ENCODE data around the gene PHACTR1.
"Not testable (repeated sequence)": the region's sequence is repeated elsewhere in the genome, so short reads cannot be mapped to it uniquely, and the experiment has no call there.

PHACTR1 gene

GRCh38 chr6:13216236-13217014, 499.9 kb downstream of the PHACTR1 start:
- no peak for DNase-seq

GRCh38 chr6:13217206-13217905, 500.8 kb downstream of the PHACTR1 start:
- no peak for DNase-seq

- DNase-seq, result no peak
Observed at GRCh38 chr6:13220266-13220665, 503.7 kb downstream of the PHACTR1 start.

- DNase-seq, result no peak
Observed at GRCh38 chr6:13222048-13222447, 505.5 kb downstream of the PHACTR1 start.

- no peak for DNase-seq
Observed at GRCh38 chr6:13226071-13226470, 509.5 kb downstream of the PHACTR1 start.

- DNase-seq, result no peak
Observed at GRCh38 chr6:13228264-13229204, 512.0 kb downstream of the PHACTR1 start.

DNA sequence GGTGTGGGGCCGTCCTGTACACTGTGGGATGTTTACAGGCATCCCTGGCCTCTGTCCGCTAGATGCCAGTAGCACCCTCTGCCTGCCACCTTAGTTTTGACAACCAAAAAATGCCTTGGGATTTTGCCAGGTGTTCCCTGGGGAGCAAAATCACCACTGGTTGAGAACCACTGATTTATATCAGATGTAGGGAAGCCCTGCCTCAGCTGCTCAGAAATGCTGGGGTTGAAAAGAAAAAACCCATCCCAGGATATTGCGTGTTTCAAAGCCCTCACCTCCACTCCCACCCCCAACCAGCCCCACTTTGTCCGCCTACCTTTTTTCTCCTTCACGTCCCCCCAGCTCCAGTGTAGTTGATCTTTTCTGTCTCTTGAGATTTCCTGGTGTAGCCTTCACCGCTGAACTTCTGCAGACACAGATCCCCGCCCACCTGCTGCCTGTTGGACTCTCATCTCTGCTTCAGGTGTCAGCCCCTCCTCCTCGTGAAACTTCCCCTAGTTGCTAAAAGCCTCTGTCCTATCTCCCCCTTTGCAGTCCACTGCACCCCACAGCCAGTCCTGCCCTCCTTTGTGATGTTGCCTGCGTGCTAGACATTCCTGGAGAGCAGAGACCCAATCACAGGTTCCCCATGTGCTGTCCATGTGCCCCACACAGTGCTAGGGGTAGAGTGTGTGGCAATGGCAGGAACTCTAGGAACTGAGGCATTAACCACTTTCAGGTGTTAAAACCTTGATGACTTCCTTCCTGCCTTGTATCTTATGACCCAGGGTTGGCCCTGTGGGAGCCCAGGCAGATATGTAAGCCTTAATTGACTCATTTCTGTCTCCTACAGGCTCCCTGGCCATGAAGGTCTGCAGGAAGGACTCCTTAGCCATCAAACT, 512.9 kb downstream of the PHACTR1 start:
- DNase-seq, result no peak

DNA sequence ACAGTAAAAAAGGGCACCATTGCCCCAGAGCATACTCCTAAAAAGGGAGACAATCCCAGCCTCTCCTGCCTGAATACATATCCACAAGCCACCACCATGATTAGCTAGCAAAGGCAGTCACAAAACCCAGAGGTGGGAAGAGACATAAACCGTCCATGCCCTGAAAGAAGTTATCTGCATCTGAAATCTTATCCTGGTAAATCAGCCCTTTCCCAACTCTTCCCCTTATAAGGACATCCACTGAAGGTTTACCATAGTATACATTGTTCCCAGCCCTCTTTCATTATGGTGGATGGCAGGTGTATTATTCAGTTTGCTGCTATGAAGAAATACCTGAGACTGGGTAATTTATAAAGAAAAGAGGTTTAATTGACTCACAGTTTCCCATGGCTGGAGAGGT, 516.5 kb downstream of the PHACTR1 start:
- DNase-seq, result no peak

DNA sequence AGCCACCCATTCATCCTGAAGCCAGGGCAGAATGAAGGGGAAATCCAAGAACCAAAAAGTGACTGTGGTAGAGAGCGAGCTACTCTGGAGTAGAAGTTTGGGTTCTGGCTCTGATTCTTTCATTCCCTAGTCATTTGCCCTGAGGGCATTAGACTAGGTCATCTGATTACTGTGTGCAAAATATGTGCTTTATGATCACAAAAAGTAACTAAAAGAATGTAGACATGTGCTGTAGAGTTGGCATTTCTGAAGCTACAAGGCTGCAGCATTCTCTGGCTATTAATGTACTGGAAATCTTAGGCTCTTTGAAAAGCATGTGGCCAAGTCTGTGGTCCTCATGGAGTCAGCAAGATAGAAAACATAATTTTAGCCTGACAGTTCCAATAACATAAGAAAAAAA, 517.6 kb downstream of the PHACTR1 start:
- no peak for DNase-seq

DNA sequence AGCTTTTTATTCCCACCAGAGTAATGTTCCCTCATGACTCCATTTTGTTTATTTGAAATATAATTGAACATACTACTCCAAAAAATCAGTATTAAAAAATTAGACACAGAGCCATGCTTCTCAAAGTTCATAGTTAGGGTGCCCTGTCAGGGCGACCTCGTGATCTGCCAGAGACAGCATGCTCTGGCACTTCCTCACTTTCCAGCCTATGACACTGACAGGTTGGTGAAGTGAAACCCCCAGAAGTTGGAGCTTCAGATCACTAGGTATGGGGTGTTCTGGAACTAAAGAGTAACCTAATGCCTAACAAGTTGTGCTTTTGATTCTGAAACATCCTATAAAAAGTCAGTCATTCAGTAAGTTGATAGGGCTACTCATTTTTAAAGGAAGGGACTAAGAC, 518.8 kb downstream of the PHACTR1 start:
- no peak for DNase-seq

GRCh38 chr6:13237318-13237717, 520.8 kb downstream of the PHACTR1 start:
- no peak for DNase-seq

DNA sequence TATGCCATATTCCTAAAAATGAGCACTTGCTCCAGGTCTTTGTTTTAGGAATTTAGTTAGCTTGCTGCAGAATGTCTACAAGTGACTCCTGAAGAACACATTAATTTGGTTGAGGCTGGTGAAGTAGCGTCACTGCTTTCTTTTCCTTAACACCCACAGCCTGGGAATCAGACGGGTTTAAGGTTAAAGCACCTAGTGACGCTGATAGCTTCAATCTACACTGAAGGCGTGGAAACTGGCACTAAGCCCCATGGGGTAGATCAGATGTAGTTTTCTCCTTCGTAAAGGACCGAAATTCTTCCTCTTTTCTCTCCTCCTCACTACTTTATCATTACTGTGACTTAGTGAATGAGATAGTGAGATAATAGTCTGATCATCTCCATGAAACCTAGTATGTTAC, 521.5 kb downstream of the PHACTR1 start:
- DNase-seq, result no peak

DNA sequence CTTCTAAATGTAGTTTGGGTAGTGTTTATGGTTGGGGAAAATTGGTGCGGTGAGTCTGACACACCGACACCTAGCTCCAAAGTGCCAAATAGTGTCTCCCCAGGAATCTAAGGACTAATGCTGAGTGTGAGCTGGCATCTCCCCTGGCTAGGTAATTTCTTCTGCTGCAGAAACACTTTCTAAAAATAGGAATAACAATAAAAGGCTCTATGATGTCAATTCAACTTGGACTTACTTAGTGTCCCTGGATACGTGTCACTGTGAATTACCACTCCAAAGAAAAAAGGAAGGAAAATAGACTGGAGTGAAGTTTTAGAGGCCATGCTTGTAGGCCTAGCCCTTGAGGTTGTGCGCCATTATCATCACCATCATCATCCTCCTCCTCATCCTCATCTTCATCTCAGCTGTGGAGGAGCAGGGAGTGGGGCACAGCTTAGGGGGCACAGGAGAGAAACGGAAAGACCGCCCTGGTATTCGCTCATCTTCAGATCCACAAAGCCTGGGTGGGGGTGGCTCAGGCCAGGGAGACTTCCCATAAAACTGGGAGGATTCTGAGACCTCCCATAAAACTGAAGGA, 522.2 kb downstream of the PHACTR1 start:
- no peak for DNase-seq

DNA sequence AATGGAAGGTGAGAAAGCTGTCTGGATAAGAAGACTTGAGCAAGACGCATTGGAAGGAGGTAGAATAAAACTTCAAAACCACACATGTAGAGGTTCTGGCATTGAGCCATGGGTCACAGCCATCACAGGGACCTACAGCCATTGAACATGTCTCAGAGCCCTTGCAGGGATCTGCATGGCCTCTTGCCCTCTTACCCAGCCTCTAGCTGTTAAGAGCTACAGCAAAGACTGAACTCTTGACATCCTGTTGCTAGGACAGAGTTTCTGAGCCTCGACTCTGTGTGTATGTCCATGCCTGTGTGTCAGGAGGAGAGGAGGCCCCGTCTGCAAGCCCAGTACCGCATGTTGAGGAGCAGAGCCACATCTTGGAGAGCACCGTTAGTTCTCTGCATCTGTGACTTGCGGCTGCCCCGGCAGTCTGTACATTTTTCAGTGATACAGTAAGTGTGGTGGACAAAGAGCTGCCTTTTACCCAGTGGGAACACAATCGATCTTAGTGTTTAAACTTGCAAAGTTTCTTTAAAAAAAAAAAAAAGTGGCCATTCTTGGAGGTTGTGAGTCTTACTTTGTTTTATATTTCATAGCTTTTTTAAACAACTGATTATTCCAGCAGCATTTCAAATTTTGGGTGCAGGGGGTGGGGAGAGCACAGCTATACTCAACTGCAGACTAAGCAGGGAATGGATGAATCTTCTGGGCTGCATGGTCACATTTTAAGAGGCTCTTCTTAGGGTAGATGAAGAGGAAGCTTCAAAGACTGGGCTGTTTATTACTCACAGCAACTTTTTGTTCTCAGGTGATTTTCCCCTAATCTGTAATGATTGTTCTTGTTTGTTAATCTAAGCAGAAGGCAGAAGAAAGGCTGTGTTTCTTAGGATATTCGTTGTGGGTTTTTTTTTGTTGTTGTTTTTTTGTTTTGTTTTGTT, 523.2 kb downstream of the PHACTR1 start:
- no peak for DNase-seq

DNA sequence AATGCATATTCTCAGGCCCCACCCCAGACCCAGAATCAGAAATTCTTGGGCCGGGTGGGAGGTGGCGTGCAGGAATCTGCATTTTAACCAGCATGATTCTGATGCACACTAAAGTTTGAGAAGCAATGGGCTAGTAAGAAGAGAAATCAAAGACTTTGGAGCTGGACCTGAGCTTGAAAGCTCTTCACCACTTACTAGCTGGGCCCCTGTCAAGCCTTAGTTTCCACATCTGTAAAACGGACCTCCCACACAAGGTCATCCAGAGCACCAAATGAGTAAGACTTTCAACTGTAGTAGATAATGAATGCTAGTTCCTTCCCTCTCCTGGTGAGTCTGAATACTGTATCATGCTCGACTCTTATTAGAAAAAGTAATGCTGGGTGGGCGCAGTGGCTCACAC, 524.8 kb downstream of the PHACTR1 start:
- DNase-seq, result no peak

- DNase-seq, result no peak
Observed at GRCh38 chr6:13242178-13242577, 525.6 kb downstream of the PHACTR1 start.

GRCh38 chr6:13242590-13242989, 526.0 kb downstream of the PHACTR1 start:
- DNase-seq, result no peak

GRCh38 chr6:13243033-13243432, 526.5 kb downstream of the PHACTR1 start:
- no peak for DNase-seq

GRCh38 chr6:13243745-13244144, 527.2 kb downstream of the PHACTR1 start:
- not testable (repeated sequence) for DNase-seq

DNA sequence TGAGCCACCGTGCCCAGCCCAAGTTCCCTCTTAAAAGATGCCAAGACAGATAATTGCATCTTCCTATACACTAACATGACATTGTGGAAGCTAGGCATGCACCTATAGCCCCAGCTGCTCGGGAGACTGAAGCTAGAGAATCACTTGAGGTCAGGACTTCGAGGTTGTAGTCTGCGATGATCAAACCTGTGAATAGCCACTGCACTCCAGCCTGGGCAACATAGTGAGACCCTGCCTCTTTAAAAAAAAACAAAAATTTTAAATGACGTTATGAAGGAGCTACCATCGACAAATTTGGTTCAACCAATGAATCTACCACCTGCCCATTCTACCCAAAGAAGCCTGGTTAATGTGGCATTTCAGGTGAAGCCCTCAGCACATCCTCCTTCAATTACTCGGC, 531.1 kb downstream of the PHACTR1 start:
- no peak for DNase-seq

- DNase-seq, result no peak
Observed at GRCh38 chr6:13248053-13248452, 531.5 kb downstream of the PHACTR1 start.

Measured in activated naive CD4-positive, alpha-beta T cell (primary cell).